ENCODE data around the gene FTCD. TPM values are rescaled to one million over a fixed set of nuclear protein-coding genes. Genes with fewer than 3 reads are reported as not detected.

FTCD gene
- total RNA-seq, 1 experiment from 2014 or later = 5.9 TPM

GRCh38 chr21:46091631-46092025, 63.8 kb downstream of the FTCD start:
- no peak overlapping the region for H2AFZ ChIP-seq
- H3K27me3 ChIP-seq (ENCODE audit: insufficient read depth, low read depth) = no peaks in the 10 kb centered on the region
- intact Hi-C loops (cut with micrococcal nuclease; ENCODE audit: unreplicated experiment) = no loop called here
- H3K27ac ChIP-seq = no peak overlapping the region
- no peaks in the 10 kb centered on the region for H4K20me1 ChIP-seq (ENCODE audit: insufficient read depth)
- H3K79me2 ChIP-seq (ENCODE audit: low read depth) = no peaks in the 10 kb centered on the region
- no peaks in the 10 kb centered on the region for H3K36me3 ChIP-seq (ENCODE audit: low read depth)
- TF ChIP-seq CTCF (conservative IDR thresholded peaks at IDR 0.05) (no peak), EZH2 (IDR thresholded peaks at IDR 0.05; ENCODE audit: low read depth) (no peak)
- POLR2A ChIA-PET (ENCODE audit: unreplicated experiment) = no interaction called here
- no peak overlapping the region for H3K4me3 ChIP-seq
- H3K4me1 ChIP-seq (replicated peaks; ENCODE audit: insufficient read depth) = no peaks in the 10 kb centered on the region
- no peak for DNase-seq
- H3F3A ChIP-seq (ENCODE audit: insufficient read depth, low read depth) = no peaks in the 10 kb centered on the region
- H3K9me2 ChIP-seq (ENCODE audit: insufficient read depth) = no peaks in the 10 kb centered on the region
- H3K4me2 ChIP-seq = no peak overlapping the region
- H3K9me3 ChIP-seq (ENCODE audit: insufficient read depth, low read depth) = no peaks in the 10 kb centered on the region
- BruUV-seq (replicated peaks) = no TSS peak
- CTCF ChIA-PET = no interaction called here

- ChIA-PET POLR2A (ENCODE audit: unreplicated experiment) (no interaction called here), CTCF (no interaction called here)
- intact Hi-C loops (cut with micrococcal nuclease; ENCODE audit: unreplicated experiment) = no loop called here
- Histone ChIP-seq H3K79me2 (ENCODE audit: low read depth) (no peaks in the 10 kb centered on the region), H3K4me1 (replicated peaks; ENCODE audit: insufficient read depth) (no peaks in the 10 kb centered on the region), H2AFZ (no peak overlapping the region), H3K27ac (no peak overlapping the region), H3K36me3 (ENCODE audit: low read depth) (no peaks in the 10 kb centered on the region), H4K20me1 (ENCODE audit: insufficient read depth) (no peaks in the 10 kb centered on the region), H3K4me2 (no peak overlapping the region), H3K4me3 (no peak overlapping the region), H3K9me2 (ENCODE audit: insufficient read depth) (no peaks in the 10 kb centered on the region), H3F3A (ENCODE audit: insufficient read depth, low read depth) (no peaks in the 10 kb centered on the region), H3K27me3 (ENCODE audit: insufficient read depth, low read depth) (no peaks in the 10 kb centered on the region), H3K9me3 (ENCODE audit: insufficient read depth, low read depth) (no peaks in the 10 kb centered on the region)
- no peak for DNase-seq
- TF ChIP-seq EZH2 (IDR thresholded peaks at IDR 0.05; ENCODE audit: low read depth) (no peak), CTCF (conservative IDR thresholded peaks at IDR 0.05) (no peak)
- no TSS peak for BruUV-seq (replicated peaks)
Measured at GRCh38 chr21:46091118-46091517, 64.3 kb downstream of the FTCD start.

GRCh38 chr21:46089285-46089684, 66.1 kb downstream of the FTCD start:
- Histone ChIP-seq H3K27ac (no peak overlapping the region), H3K27me3 (ENCODE audit: insufficient read depth, low read depth) (no peaks in the 10 kb centered on the region), H3K4me3 (no peak overlapping the region), H3K9me3 (ENCODE audit: insufficient read depth, low read depth) (no peaks in the 10 kb centered on the region), H3K9me2 (ENCODE audit: insufficient read depth) (no peaks in the 10 kb centered on the region), H3K36me3 (ENCODE audit: low read depth) (no peaks in the 10 kb centered on the region), H3K4me1 (replicated peaks; ENCODE audit: insufficient read depth) (no peaks in the 10 kb centered on the region), H3K79me2 (ENCODE audit: low read depth) (no peaks in the 10 kb centered on the region), H3K4me2 (no peak overlapping the region), H4K20me1 (ENCODE audit: insufficient read depth) (no peaks in the 10 kb centered on the region), H3F3A (ENCODE audit: insufficient read depth, low read depth) (no peaks in the 10 kb centered on the region), H2AFZ (no peak overlapping the region)
- CTCF ChIA-PET = no interaction called here
- intact Hi-C loops (cut with micrococcal nuclease; ENCODE audit: unreplicated experiment) = no loop called here
- no TSS peak for BruUV-seq (replicated peaks)
- POLR2A ChIA-PET (ENCODE audit: unreplicated experiment) = interaction anchor here (0.6 kb wide), 1 partner anchor 1729 kb away, joined by 9 read pairs; no protein-coding TSS in a partner anchor
- TF ChIP-seq EZH2 (IDR thresholded peaks at IDR 0.05; ENCODE audit: low read depth) = no peak
- no peak for TF ChIP-seq CTCF (conservative IDR thresholded peaks at IDR 0.05)
- DNase-seq = no peak
